OCI-M1 (cell line): ENCODE results near the gene KRT35.
"Not testable (repeated sequence)": the region's sequence is repeated elsewhere in the genome, so short reads cannot be mapped to it uniquely, and the experiment has no call there.

Experiments used
- DNase-seq: peaks from one replicate; lab custom pipeline; 2025; lab: John Stamatoyannopoulos, UW

The KRT35 gene

GRCh38 chr17:41453066-41453465 is 27.9 kb downstream of the KRT35 start:
- no peak for DNase-seq

- peak; percentile 11 for DNase-seq
Measured at GRCh38 chr17:41452281-41452680, 28.7 kb downstream of the KRT35 start.

GRCh38 chr17:41451154-41451728 is 29.7 kb downstream of the KRT35 start:
- DNase-seq = no peak

- DNase-seq = no peak
Measured at GRCh38 chr17:41449008-41449407, 31.9 kb downstream of the KRT35 start.

GRCh38 chr17:41448506-41448905 is 32.4 kb downstream of the KRT35 start:
- no peak for DNase-seq

GRCh38 chr17:41446806-41447205 is 34.1 kb downstream of the KRT35 start:
- no peak for DNase-seq

GRCh38 chr17:41444640-41445039 is 36.3 kb downstream of the KRT35 start:
- no peak for DNase-seq

- DNase-seq = no peak
Measured at GRCh38 chr17:41444186-41444585, 36.8 kb downstream of the KRT35 start.

- DNase-seq = no peak
Measured at GRCh38 chr17:41442739-41443138, 38.2 kb downstream of the KRT35 start.

- no peak for DNase-seq
Measured at GRCh38 chr17:41440531-41441033, 40.4 kb downstream of the KRT35 start, which contains the start of gene KRT38. TSS of gene KRT38 (minus strand) at chr17:41440983. CDS start at chr17:41440921, 62 bp downstream.

- no peak for DNase-seq
Measured at GRCh38 chr17:41439375-41439774, 41.6 kb downstream of the KRT35 start.

- no peak for DNase-seq
Measured at GRCh38 chr17:41437769-41438168, 43.2 kb downstream of the KRT35 start.

- DNase-seq = no peak
Measured at GRCh38 chr17:41437254-41437653, 43.7 kb downstream of the KRT35 start.

GRCh38 chr17:41434415-41434814 is 46.5 kb downstream of the KRT35 start:
- DNase-seq = no peak

GRCh38 chr17:41434005-41434404 is 46.9 kb downstream of the KRT35 start:
- no peak for DNase-seq

- no peak for DNase-seq
Measured at GRCh38 chr17:41433586-41433985, 47.4 kb downstream of the KRT35 start.

GRCh38 chr17:41430376-41430775 is 50.6 kb downstream of the KRT35 start:
- DNase-seq = not testable (repeated sequence)

- DNase-seq = no peak
Measured at GRCh38 chr17:41429667-41430066, 51.3 kb downstream of the KRT35 start.

GRCh38 chr17:41428591-41429291 is 52.2 kb downstream of the KRT35 start:
- DNase-seq = no peak
